ENCODE measurements around the gene SLFN11.
A peak's percentile ranks its signal among the peaks of the same experiment; 100 is the strongest.

SLFN11 gene

GRCh38 chr17:35390663-35391062, 17.2 kb upstream of the SLFN11 start:
- Histone ChIP-seq H3K9me3 (replicated peaks in 1 of 11) (peaks cover 0 to 20% (median 4%) of the 10 kb centered on the region in 11 experiments; a peak in 13 of 22 replicates), H3K4me1 (peaks cover 0 to 60% (median 37%) of the 10 kb centered on the region in 10 experiments; a peak in 14 of 20 replicates), H3K27ac (peak overlapping the region in 9 of 11 experiments; percentile 45 to 83 (median 68); a peak in 17 of 22 replicates), H3K27me3 (no peaks in the 10 kb centered on the region), H3K4me2 (peak overlapping the region in 8 of 11 experiments; percentile 52 to 93 (median 80); a peak in 16 of 22 replicates), H3K36me3 (no peaks in the 10 kb centered on the region), H4K20me1 (no peaks in the 10 kb centered on the region), H3K4me3 (0 out of 20 replicates have a peak overlapping the region, but pooled peaks of 1 of the 10 experiments have one; percentile 4), H3K9ac (peak overlapping the region in 5 of 11 experiments; percentile 4 to 59 (median 23); a peak in 9 of 22 replicates)
- peak in 8 of 11 experiments; percentile 12 to 98 (median 71); a peak in 11 of 22 replicates for TF ChIP-seq Cebpa-rat (IDR thresholded peaks at IDR 0.05)

GRCh38 chr17:35390156-35390555, 16.7 kb upstream of the SLFN11 start:
- H3K27ac ChIP-seq = peak overlapping the region in 8 of 11 experiments; percentile 45 to 83 (median 68); a peak in 14 of 22 replicates
- peaks cover 0 to 60% (median 37%) of the 10 kb centered on the region in 10 experiments; a peak in 14 of 20 replicates for H3K4me1 ChIP-seq
- H3K9me3 ChIP-seq (replicated peaks in 1 of 11) = peaks cover 0 to 23% (median 6%) of the 10 kb centered on the region in 11 experiments; a peak in 14 of 22 replicates
- H3K4me3 ChIP-seq = peak overlapping the region in 1 of 10 experiments; percentile 13; a peak in 1 of 20 replicates
- peak overlapping the region in 8 of 11 experiments; percentile 52 to 93 (median 80); a peak in 15 of 22 replicates for H3K4me2 ChIP-seq
- H3K27me3 ChIP-seq = no peaks in the 10 kb centered on the region
- TF ChIP-seq Cebpa-rat (IDR thresholded peaks at IDR 0.05) = no peak
- no peaks in the 10 kb centered on the region for H3K36me3 ChIP-seq
- no peaks in the 10 kb centered on the region for H4K20me1 ChIP-seq
- peak overlapping the region in 3 of 11 experiments; percentile 13 to 59 (median 23); a peak in 6 of 22 replicates for H3K9ac ChIP-seq

GRCh38 chr17:35387496-35387895, 14.1 kb upstream of the SLFN11 start:
- H3K4me2 ChIP-seq = no peak overlapping the region
- H3K9me3 ChIP-seq (replicated peaks in 1 of 11) = peaks cover 22 to 50% (median 28%) of the 10 kb centered on the region in 11 experiments
- H3K27me3 ChIP-seq = no peaks in the 10 kb centered on the region
- 0 out of 22 replicates have a peak, but pooled peaks cover 0 to 9% (median 0%) of the 10 kb centered on the region in 11 experiments for H3K36me3 ChIP-seq
- no peak for TF ChIP-seq Cebpa-rat (IDR thresholded peaks at IDR 0.05)
- no peak overlapping the region for H3K27ac ChIP-seq
- no peak overlapping the region for H3K9ac ChIP-seq
- no peaks in the 10 kb centered on the region for H4K20me1 ChIP-seq
- no peak overlapping the region for H3K4me3 ChIP-seq
- peaks cover 0 to 46% (median 32%) of the 10 kb centered on the region in 10 experiments; a peak in 14 of 20 replicates for H3K4me1 ChIP-seq

- Histone ChIP-seq H3K4me1 (peaks cover 9 to 53% (median 27%) of the 10 kb centered on the region in 10 experiments), H3K27ac (peak overlapping the region in 4 of 11 experiments; percentile 36 to 99 (median 88); a peak in 8 of 22 replicates), H3K9ac (no peak overlapping the region), H3K36me3 (no peaks in the 10 kb centered on the region), H3K4me2 (peak overlapping the region in 5 of 11 experiments; percentile 49 to 92 (median 84); a peak in 9 of 22 replicates), H3K4me3 (no peak overlapping the region), H3K9me3 (replicated peaks in 1 of 11) (peaks cover 1 to 26% (median 15%) of the 10 kb centered on the region in 11 experiments; a peak in 19 of 22 replicates), H4K20me1 (peaks cover 0 to 2% (median 0%) of the 10 kb centered on the region in 11 experiments; a peak in 2 of 22 replicates), H3K27me3 (no peaks in the 10 kb centered on the region)
- TF ChIP-seq Cebpa-rat (IDR thresholded peaks at IDR 0.05) = no peak
Measured at GRCh38 chr17:35377706-35378105, 4.3 kb upstream of the SLFN11 start.

GRCh38 chr17:35377068-35377467, 3.6 kb upstream of the SLFN11 start:
- H3K4me2 ChIP-seq = peak overlapping the region in 6 of 11 experiments; percentile 16 to 92 (median 84); a peak in 9 of 22 replicates
- peaks cover 0 to 22% (median 12%) of the 10 kb centered on the region in 11 experiments; a peak in 19 of 22 replicates for H3K9me3 ChIP-seq (replicated peaks in 1 of 11)
- H3K27ac ChIP-seq = peak overlapping the region in 4 of 11 experiments; percentile 24 to 99 (median 88); a peak in 7 of 22 replicates
- H3K36me3 ChIP-seq = 0 out of 22 replicates have a peak, but pooled peaks cover 0 to 2% (median 0%) of the 10 kb centered on the region in 11 experiments
- H3K27me3 ChIP-seq = no peaks in the 10 kb centered on the region
- H3K4me1 ChIP-seq = peaks cover 9 to 53% (median 29%) of the 10 kb centered on the region in 10 experiments
- no peak for TF ChIP-seq Cebpa-rat (IDR thresholded peaks at IDR 0.05)
- no peak overlapping the region for H3K9ac ChIP-seq
- H4K20me1 ChIP-seq = peaks cover 0 to 8% (median 0%) of the 10 kb centered on the region in 11 experiments; a peak in 4 of 22 replicates
- H3K4me3 ChIP-seq = no peak overlapping the region

DNA sequence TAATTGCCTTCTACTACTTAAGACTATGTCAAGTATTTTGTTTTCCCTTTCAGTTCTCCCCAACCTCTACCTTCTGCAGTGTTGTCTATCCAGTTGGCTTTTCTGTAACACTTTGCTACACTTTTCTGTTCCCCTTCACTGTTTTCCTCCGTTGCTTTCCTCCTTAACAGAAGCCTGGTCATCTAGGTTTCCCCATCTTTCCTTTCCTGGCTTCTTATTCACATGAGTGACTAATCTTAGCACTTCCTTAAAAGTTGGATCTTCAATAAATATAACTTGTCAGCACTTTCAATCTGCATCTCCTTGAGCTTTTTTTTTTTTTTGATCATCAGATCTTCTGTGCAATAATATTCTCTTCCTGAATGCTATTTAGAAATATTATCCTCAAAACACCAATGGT, 2.8 kb upstream of the SLFN11 start:
- Histone ChIP-seq H3K9me3 (replicated peaks in 1 of 11) (peaks cover 0 to 22% (median 12%) of the 10 kb centered on the region in 11 experiments; a peak in 17 of 22 replicates), H3K4me1 (peaks cover 9 to 53% (median 33%) of the 10 kb centered on the region in 10 experiments), H3K27me3 (no peaks in the 10 kb centered on the region), H3K36me3 (peaks cover 0 to 10% (median under 1%) of the 10 kb centered on the region in 11 experiments; a peak in 8 of 22 replicates), H3K4me3 (peak overlapping the region in 4 of 10 experiments; percentile 3 to 23 (median 17); a peak in 4 of 20 replicates), H3K9ac (peak overlapping the region in 10 of 11 experiments; percentile 6 to 79 (median 58); a peak in 15 of 22 replicates), H4K20me1 (peaks cover 0 to 16% (median 0%) of the 10 kb centered on the region in 11 experiments; a peak in 4 of 22 replicates), H3K4me2 (peak overlapping the region; percentile 61 to 98 (median 84)), H3K27ac (peak overlapping the region; percentile 38 to 99 (median 74); a peak in 20 of 22 replicates)
- no peak for TF ChIP-seq Cebpa-rat (IDR thresholded peaks at IDR 0.05)

- Histone ChIP-seq H3K4me2 (peak overlapping the region; percentile 82 to 98 (median 92)), H3K4me3 (peak overlapping the region; percentile 68 to 89 (median 82)), H3K27me3 (no peaks in the 10 kb centered on the region), H3K36me3 (peaks cover 4 to 21% (median 14%) of the 10 kb centered on the region in 11 experiments; a peak in 20 of 22 replicates), H3K9ac (peak overlapping the region; percentile 87 to 99 (median 93)), H4K20me1 (peaks cover 0 to 30% (median 0%) of the 10 kb centered on the region in 11 experiments; a peak in 5 of 22 replicates), H3K4me1 (peaks cover 9 to 62% (median 37%) of the 10 kb centered on the region in 10 experiments), H3K27ac (peak overlapping the region; percentile 90 to 99 (median 94)), H3K9me3 (replicated peaks in 1 of 11) (peaks cover 3 to 26% (median 22%) of the 10 kb centered on the region in 11 experiments; a peak in 21 of 22 replicates)
- TF ChIP-seq Cebpa-rat (IDR thresholded peaks at IDR 0.05) = no peak
Measured at GRCh38 chr17:35374766-35375344, 1.4 kb upstream of the SLFN11 start.

DNA sequence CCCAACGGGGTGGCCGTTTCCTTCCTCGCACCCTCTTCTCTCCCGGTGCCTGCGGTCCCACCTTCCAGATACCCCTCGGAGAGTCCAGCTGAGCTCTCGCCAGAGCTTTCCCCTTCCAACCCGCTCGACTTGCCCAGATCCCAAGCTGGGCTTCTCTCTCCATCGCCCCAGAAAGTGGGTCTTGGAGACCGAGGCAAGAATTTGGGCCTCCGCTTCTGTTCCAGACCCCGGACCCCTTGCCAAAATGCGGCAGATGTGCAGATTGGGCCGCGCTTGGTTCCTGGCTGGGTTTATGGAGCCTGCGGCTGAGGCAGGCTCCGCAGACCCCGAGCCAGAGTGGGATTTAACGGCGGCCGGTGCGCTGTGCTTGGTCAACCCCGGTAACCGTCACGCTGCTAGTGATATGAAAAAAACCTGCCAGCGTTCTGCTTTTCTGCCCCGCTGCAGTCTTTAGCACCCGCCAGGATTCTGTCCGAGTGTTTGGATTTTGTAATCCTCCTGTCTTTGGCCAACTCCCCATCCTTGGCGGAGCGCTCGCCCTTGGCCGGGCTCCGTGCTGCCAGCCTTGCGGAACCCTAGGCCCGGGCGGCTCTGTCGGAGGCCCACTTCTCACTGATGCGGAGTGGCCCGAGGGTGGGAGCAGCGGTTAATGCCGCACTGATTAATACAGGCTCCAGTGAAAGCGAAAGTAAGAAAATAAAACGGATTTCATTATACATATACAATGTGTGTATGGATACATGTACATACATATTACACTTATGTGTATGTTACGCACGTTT, 754 bp upstream of the SLFN11 start:
- Histone ChIP-seq H3K4me3 (peak overlapping the region; percentile 68 to 89 (median 82)), H3K9ac (peak overlapping the region; percentile 87 to 99 (median 93)), H4K20me1 (peaks cover 3 to 37% (median 4%) of the 10 kb centered on the region in 11 experiments; a peak in 14 of 22 replicates), H3K27me3 (no peaks in the 10 kb centered on the region), H3K27ac (peak overlapping the region; percentile 90 to 99 (median 94)), H3K4me1 (peaks cover 15 to 69% (median 43%) of the 10 kb centered on the region in 10 experiments), H3K9me3 (replicated peaks in 1 of 11) (peaks cover 4 to 30% (median 28%) of the 10 kb centered on the region in 11 experiments; a peak in 21 of 22 replicates), H3K36me3 (peaks cover 11 to 28% (median 21%) of the 10 kb centered on the region in 11 experiments), H3K4me2 (peak overlapping the region; percentile 82 to 98 (median 92))
- no peak for TF ChIP-seq Cebpa-rat (IDR thresholded peaks at IDR 0.05)
